SK-N-SH treated with all-trans-retinoic acid at 6 μM for 48 hours (cell line): ENCODE measurements around the gene MYRF.

Experiments
- ARNTL ChIP-seq: fragments of 450-650 bp; formaldehyde crosslinking; IDR thresholded peaks from 2 replicates; pipeline ENCODE4 v1.5.0; 2020; ENCODE audit warnings: low read depth, mild to moderate bottlenecking, moderate library complexity, borderline replicate concordance
- ESRRG ChIP-seq: fragments of 250-450 bp; sonication (Bioruptor Pico); IDR thresholded peaks from 2 replicates; pipeline ENCODE4 v1.6.1; 2021; ENCODE audit warnings: mild to moderate bottlenecking
- ISL1 ChIP-seq: fragments of 250-450 bp; sonication (Bioruptor Pico); IDR thresholded peaks from 2 replicates; pipeline ENCODE4 v2.1.2; 2022; ENCODE audit warnings: mild to moderate bottlenecking, moderate library complexity
- PATZ1 ChIP-seq: fragments of 250-450 bp; sonication (Bioruptor Pico); IDR thresholded peaks from 2 replicates; pipeline ENCODE4 v1.8.0; 2020; ENCODE audit warnings: mild to moderate bottlenecking, moderate library complexity, borderline replicate concordance
- TCF4 ChIP-seq: fragments of 250-450 bp; sonication (Bioruptor Pico); IDR thresholded peaks from 2 replicates; pipeline ENCODE4 v1.8.0; 2021; ENCODE audit warnings: mild to moderate bottlenecking, moderate library complexity, borderline replicate concordance
- ZNF8 ChIP-seq: fragments of 450-650 bp; formaldehyde crosslinking; IDR thresholded peaks from 2 replicates; pipeline ENCODE4 v1.5.0; 2020; ENCODE audit warnings: mild to moderate bottlenecking, moderate library complexity

- TF ChIP-seq PATZ1 (CRISPR knock-in tag) (no peak), ESRRG (CRISPR knock-in tag) (no peak), ARNTL (no peak), ISL1 (CRISPR knock-in tag) (no peak), TCF4 (CRISPR knock-in tag) (no peak), ZNF8 (CRISPR knock-in tag) (no peak)
Measured at GRCh38 chr11:61816736-61817455, 64.5 kb downstream of the MYRF start, which contains the start of gene FADS1.
